GM23248 (cell line): ENCODE results near the gene LRWD1. TPM values are rescaled to one million over a fixed set of nuclear protein-coding genes. Genes with fewer than 3 reads are reported as not detected.
"Not testable (repeated sequence)": the region's sequence is repeated elsewhere in the genome, so short reads cannot be mapped to it uniquely, and the experiment has no call there.

Experiments
- DNase-seq: peaks from one replicate; pipeline ENCODE4 v3.0.0-alpha.2; 2015
- H2AFZ ChIP-seq: fragments of 200-600 bp; sonication (generic); 2 replicates; pipeline ENCODE4 v1.6.1; 2016; ENCODE audit warnings: antibody characterized with exemption
- H3F3A ChIP-seq: fragments of 200-600 bp; sonication (generic); 2 replicates; pipeline ENCODE4 v1.6.1; 2016; ENCODE audit warnings: mild to moderate bottlenecking, antibody characterized with exemption, mixed run types; ENCODE audit not compliant: insufficient read depth
- H3K27ac ChIP-seq: fragments of 200-600 bp; sonication (generic); 2 replicates; pipeline ENCODE4 v1.5.1; 2016; ENCODE audit warnings: mild to moderate bottlenecking
- H3K27me3 ChIP-seq: fragments of 200-600 bp; sonication (generic); replicated peaks from 2 replicates; pipeline ENCODE4 v1.6.1; 2016; ENCODE audit warnings: mild to moderate bottlenecking; ENCODE audit not compliant: insufficient read depth
- H3K36me3 ChIP-seq: fragments of 200-600 bp; sonication (generic); 2 replicates; pipeline ENCODE4 v1.6.1; 2016; ENCODE audit warnings: low read depth, mild to moderate bottlenecking
- H3K4me1 ChIP-seq: fragments of 200-600 bp; sonication (generic); 2 replicates; pipeline ENCODE4 v1.6.1; 2016; ENCODE audit warnings: mild to moderate bottlenecking; ENCODE audit not compliant: insufficient read depth
- H3K4me2 ChIP-seq: fragments of 200-600 bp; sonication (generic); one replicate; pipeline ENCODE4 v1.6.1; 2016; ENCODE audit warnings: mild to moderate bottlenecking; ENCODE audit not compliant: unreplicated experiment
- H3K4me3 ChIP-seq: fragments of 200-600 bp; sonication (generic); 2 replicates; pipeline ENCODE4 v1.5.1; 2016; ENCODE audit warnings: mild to moderate bottlenecking
- H3K79me2 ChIP-seq: fragments of 200-600 bp; sonication (generic); 2 replicates; pipeline ENCODE4 v1.6.1; 2016; ENCODE audit warnings: mild to moderate bottlenecking; ENCODE audit not compliant: insufficient read depth
- H3K9ac ChIP-seq: fragments of 200-600 bp; sonication (generic); 2 replicates; pipeline ENCODE4 v1.6.1; 2016; ENCODE audit warnings: mild to moderate bottlenecking
- H3K9me2 ChIP-seq: fragments of 200-600 bp; sonication (generic); 2 replicates; pipeline ENCODE4 v1.6.1; 2016; ENCODE audit warnings: mixed run types, mild to moderate bottlenecking, moderate library complexity; ENCODE audit not compliant: insufficient read depth
- H3K9me3 ChIP-seq: fragments of 200-600 bp; sonication (generic); one replicate; pipeline ENCODE4 v1.6.1; 2017; ENCODE audit warnings: low read depth
- H4K20me1 ChIP-seq: fragments of 200-600 bp; sonication (generic); 2 replicates; pipeline ENCODE4 v1.6.0; 2016; ENCODE audit not compliant: insufficient read depth
- WGBS, 2 experiments: methylation state at CpG; one replicate each; pipeline ENCODE4 v1.1.6; 2015 to 2017; ENCODE audit warnings: low lambda C conversion rate in 2 of 2, low coverage in 1 of 2; ENCODE audit errors: missing lambda C conversion rate in 2 of 2; 5-methylcytosine and 5-hydroxymethylcytosine counted together
- in situ Hi-C: fragments of 300-500 bp; cut with MboI; formaldehyde crosslinking; loops from 2 replicates; pipeline ENCODE4 v1.15.0; 2020
- polyA plus RNA-seq: library from polyadenylated mRNA; unstranded; fragments of >200 nt; fragmentation: Nextera tagmentation; extraction: Ambion mirVana; gene quantifications from 2 replicates; pipeline ENCODE4 v1.2.1, GENCODE V29; 2016
- total RNA-seq: library from RNA; depleted of rRNA; stranded (reverse); fragments of >200 nt; shearing (Covaris generic); gene quantifications from 2 replicates; pipeline ENCODE4 v1.2.3, GENCODE V29; 2014

The LRWD1 gene
- total and polyA plus RNA-seq, 2 experiments from 2014 or later, result 15.3 to 18.3 TPM

DNA sequence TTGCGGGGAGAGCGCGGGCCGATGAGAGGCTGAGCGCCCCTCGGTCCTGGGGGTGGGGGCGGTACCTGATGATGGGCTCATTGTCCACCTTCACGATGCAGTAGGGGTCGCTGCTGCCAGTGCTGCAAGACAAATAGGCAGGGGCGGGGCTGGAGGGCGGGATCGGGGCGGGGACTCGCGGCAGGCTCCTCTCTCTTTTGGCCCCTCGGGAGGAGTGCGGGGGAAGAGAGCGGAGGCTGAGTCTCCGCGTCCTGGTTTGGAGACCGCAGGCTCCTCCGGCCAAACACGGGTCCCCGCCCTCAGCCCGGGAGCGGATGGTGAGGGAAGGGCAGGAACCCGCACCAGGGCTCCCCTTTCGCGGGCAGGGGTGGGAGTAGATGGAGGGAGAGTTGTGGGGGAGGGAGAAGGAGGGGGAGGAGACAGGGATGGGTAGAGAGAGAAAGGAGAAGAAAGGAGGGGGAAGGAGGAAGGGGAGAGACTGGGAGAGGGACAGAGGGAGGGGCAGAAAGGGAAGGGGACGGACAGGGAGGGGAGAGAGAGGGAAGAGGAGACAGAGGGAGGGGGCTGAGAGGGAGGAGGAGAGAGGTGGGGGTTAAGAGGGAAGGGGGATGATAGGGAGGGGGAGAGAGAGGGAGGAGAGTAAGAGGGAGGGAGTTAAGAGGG lies 47.2 kb downstream of the LRWD1 start:
- in situ Hi-C loops, H3K79me2 ChIP-seq, H3K27ac ChIP-seq, H3K27me3 ChIP-seq, H3K9ac ChIP-seq, H3K9me3 ChIP-seq, H3K4me3 ChIP-seq, H3K9me2 ChIP-seq, H3K36me3 ChIP-seq, H2AFZ ChIP-seq, H3F3A ChIP-seq, H3K4me1 ChIP-seq, H4K20me1 ChIP-seq, H3K4me2 ChIP-seq, DNase-seq: not testable (repeated sequence)
- WGBS, 2 experiments, result no CpG with 5 or more reads among the region's 30 CpGs

DNA sequence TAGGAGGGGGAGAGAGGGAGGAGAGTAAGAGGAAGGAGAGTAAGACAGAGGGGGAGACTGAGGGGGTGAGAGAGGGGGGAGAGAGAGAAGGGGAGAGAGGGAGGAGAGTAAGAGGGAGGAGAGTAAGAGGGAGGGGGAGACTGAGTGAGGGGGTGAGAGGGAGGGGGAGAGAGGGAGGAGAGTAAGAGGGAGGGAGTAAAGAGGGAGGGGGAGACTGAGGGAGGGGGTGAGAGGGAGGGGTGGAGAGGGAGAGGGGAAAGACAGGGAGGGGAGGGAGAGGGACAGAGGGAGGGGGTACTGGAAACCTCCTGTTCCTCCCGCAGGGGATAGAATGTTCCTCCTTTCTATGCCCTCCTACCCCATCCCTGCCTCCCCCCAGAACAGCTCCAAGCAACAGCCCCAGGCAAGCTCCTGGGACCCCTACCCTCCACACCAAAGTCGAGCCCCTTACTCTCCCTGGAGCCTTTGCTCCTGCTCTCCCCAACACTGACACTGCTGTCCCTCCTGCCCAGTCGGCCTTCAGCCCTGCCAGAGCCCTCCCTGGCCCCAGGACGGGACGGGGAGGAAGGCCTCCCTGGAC lies 47.9 kb downstream of the LRWD1 start:
- in situ Hi-C loops, H3K27ac ChIP-seq: not testable (repeated sequence)
- WGBS, 2 experiments, result 66 to 100% methylated on average over 1 to 4 of the region's 5 CpGs

DNA sequence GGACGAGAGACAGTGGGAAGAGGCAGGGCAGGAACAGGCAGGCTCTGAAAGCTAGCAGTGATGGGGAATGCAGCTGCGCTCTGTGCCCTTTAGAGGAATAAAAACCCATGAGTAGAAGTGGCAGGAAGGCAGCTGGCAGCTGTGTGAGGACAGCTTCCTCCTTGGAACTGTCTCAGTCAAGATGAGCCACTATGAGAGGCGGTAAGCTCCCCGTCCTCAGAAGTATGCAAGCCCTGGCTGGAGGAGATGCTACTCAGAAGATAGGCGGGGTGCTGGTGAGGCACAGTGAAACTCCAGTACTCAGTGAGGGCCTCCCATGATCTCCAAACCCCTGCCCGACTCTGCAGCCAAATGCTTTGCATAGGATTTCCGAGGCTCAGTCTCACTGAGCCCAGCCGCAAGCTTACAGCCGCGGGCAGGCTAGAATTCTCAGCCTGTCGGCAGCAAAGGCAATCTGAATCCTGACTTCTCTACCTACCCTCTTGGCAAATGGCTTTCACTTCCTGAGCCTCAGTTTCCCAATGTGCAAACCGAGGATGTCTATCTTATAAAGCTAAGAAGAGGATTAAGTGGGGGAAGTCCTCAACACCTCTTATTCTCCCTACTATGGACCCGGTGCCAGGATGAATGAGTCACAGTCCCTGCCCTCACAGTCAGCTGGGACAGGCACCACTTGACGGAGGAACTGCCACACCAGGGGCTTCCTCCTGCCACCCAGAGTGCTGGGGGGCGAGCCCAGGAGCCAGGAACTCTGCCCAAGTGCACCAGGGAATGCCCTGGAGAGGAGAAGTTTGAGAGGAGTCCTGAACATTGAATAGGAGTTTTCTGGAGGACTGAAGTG lies 50.3 kb downstream of the LRWD1 start:
- H2AFZ ChIP-seq, H3K27me3 ChIP-seq, H3K36me3 ChIP-seq, H3F3A ChIP-seq, H3K4me3 ChIP-seq, H3K4me1 ChIP-seq, H3K9me3 ChIP-seq, H4K20me1 ChIP-seq, H3K9me2 ChIP-seq, in situ Hi-C loops, DNase-seq, H3K79me2 ChIP-seq, H3K27ac ChIP-seq, H3K9ac ChIP-seq, H3K4me2 ChIP-seq: not testable (repeated sequence)
- no CpG with 5 or more reads among the region's 15 CpGs for WGBS, 2 experiments

More for the DNA sequence above, 47.9 kb downstream of the LRWD1 start:
- not testable (repeated sequence) for H4K20me1 ChIP-seq, H2AFZ ChIP-seq, H3K27me3 ChIP-seq, H3K4me3 ChIP-seq, H3F3A ChIP-seq, H3K4me1 ChIP-seq, H3K9me3 ChIP-seq, H3K79me2 ChIP-seq, H3K36me3 ChIP-seq, H3K9ac ChIP-seq, H3K9me2 ChIP-seq, H3K4me2 ChIP-seq
- peak; percentile 7 for DNase-seq

DNA sequence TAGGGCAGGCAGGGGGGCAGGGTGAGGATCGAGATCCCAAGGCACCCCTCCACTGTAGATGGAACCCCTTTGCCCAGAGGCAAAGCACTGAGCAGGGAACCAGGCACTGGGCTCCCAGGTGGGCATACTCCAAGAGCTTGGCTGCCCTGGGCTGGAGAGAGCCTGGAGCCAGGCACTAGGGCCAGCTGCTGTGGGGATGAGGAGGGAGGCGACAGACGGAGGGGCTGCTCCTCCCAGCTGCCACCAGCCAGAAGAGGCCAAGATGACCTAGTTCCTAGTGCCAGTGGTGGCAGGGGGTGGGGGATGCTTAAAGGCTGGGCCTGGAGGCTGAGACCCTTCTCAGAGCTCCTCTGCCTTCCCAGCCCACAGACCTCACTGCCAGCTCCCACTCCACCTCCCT lies 51.1 kb downstream of the LRWD1 start:
- H3K79me2 ChIP-seq, H3K27ac ChIP-seq, H3K4me1 ChIP-seq, H3K9me3 ChIP-seq, H4K20me1 ChIP-seq, H3F3A ChIP-seq, H3K36me3 ChIP-seq, in situ Hi-C loops, H3K9ac ChIP-seq, H3K4me3 ChIP-seq, DNase-seq, H3K9me2 ChIP-seq, H2AFZ ChIP-seq, H3K4me2 ChIP-seq, H3K27me3 ChIP-seq: not testable (repeated sequence)
- WGBS, 2 experiments, result no CpG with 5 or more reads among the region's 3 CpGs

DNA sequence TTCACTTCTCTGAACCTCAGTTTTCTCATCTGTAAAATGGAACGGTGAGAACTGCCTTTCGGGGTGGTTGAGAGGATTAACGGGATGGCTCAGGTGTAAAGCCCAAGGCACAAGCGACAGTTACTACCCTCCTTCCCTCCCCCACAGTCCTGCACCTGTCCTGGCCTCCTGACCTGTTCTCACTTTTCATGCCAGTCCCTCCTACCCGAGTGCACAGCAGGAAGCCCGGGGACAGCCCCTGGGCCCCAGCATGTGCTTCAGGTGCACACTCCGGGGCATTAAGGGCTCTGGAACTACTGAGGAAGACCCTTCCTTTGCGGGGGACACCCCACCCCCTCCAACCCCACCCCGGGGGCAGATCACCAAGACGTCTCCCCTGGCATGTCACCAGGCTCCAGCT lies 52.2 kb downstream of the LRWD1 start:
- H4K20me1 ChIP-seq, H3K4me3 ChIP-seq, H3K4me2 ChIP-seq, H3K9ac ChIP-seq, H2AFZ ChIP-seq, H3K9me2 ChIP-seq, H3K27me3 ChIP-seq, H3F3A ChIP-seq, in situ Hi-C loops, H3K4me1 ChIP-seq, H3K79me2 ChIP-seq, DNase-seq, H3K9me3 ChIP-seq, H3K27ac ChIP-seq, H3K36me3 ChIP-seq: not testable (repeated sequence)
- WGBS, 2 experiments, result no CpG with 5 or more reads among the region's 10 CpGs

DNA sequence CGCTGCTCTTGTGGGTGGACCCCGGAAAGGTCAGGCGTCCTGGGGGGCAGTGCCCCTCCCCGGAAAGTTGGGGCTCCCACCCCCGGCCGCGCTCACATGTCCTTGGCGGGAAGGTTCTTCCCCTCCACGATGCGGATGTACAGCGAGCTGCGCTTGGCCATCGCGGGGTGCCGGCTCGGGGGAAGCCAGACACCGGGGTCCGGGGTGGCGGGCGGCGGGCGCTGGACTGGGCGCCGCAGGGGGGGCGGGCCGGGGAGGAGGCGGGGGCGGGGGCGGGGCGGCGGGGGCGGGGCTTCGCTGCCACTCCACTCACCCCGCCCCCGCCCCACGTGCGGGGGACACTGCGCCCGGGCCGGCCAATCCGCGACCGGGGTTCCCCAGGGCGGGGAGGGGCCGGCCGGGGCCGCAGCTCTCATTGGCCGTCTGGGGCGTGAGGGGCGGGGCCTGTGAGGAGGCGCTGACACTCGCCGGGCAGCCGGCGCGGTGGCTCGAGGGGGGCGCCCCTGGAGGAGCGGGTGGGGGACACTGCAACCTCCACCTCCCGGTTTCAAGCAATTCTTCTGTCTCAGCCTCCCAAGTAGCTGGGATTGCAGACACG lies 52.9 kb downstream of the LRWD1 start, which contains the start of gene RASA4B:
Gene RASA4B, minus strand, starts transcription at position 228 of the 598 bp plus-strand sequence. Its CDS starts 67 bp downstream, at position 161.
- in situ Hi-C loops, H3K4me1 ChIP-seq, H3K9me3 ChIP-seq, H3K36me3 ChIP-seq, H3K9ac ChIP-seq, H3F3A ChIP-seq, H3K27ac ChIP-seq, H4K20me1 ChIP-seq, H3K4me3 ChIP-seq, H2AFZ ChIP-seq, H3K9me2 ChIP-seq, H3K27me3 ChIP-seq, H3K4me2 ChIP-seq, H3K79me2 ChIP-seq: not testable (repeated sequence)
- WGBS, 2 experiments, result no CpG with 5 or more reads among the region's 61 CpGs
- peak; percentile 1 for DNase-seq

DNA sequence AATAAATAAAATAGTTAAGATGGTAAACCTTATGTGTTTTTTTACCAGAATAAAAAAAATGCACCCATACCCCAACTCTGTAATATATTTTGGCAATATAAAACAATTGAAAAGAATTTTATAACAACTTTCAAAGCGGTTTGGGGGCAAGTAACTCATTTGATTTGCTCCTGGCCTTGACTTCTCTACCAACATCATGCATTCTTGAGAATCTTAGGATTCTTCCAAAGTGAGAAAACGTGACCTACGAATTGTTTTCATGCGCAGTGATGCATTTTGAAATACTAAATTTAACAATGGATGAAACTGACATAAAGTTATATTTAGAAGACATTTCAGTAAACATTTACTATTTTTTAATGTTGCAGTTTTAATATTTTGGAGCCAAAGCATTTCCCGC lies 56.0 kb downstream of the LRWD1 start:
- H3K79me2 ChIP-seq, H3K9me2 ChIP-seq, H3K4me1 ChIP-seq, H4K20me1 ChIP-seq, H3K27me3 ChIP-seq, H3K36me3 ChIP-seq, H3K4me2 ChIP-seq, in situ Hi-C loops, H3F3A ChIP-seq, H3K9ac ChIP-seq, H3K9me3 ChIP-seq, H3K27ac ChIP-seq, H2AFZ ChIP-seq, H3K4me3 ChIP-seq, DNase-seq: not testable (repeated sequence)
- WGBS, 2 experiments, result 63 to 66% methylated on average over 4 of the region's 5 CpGs
